GM12874 (cell line): Measurements from ENCODE around the gene CAPNS2.

ENCODE experiments used
- TF ChIP-seq, protein P1 (sequence below): IDR thresholded peaks from 2 replicates; pipeline ENCODE4 v1.5.1; 2011; ENCODE audit warnings: low read depth, mild to moderate bottlenecking, control low read depth, low read length, moderate library complexity; ENCODE audit not compliant: insufficient read depth

Gene CAPNS2

DNA sequence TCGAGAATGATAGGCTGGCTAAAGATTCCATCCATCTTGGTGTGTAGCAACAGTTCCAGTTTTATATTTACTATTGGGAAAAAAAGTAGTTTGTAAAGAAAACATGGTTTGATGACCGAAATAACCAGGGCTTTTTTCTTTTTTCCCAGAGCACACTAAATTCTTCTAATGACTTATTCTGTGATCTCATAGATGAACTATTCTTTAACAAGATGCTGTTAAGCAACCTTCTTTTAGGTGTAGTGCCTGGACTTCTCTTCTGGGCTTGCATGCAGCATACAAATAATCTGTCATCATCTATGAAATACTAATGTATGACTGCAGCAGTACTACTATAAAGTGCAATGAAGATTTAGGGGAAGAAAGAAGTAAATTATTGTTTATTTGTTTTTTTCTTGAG, 11.0 kb upstream of the CAPNS2 start:
- TF ChIP-seq, protein P1, sequence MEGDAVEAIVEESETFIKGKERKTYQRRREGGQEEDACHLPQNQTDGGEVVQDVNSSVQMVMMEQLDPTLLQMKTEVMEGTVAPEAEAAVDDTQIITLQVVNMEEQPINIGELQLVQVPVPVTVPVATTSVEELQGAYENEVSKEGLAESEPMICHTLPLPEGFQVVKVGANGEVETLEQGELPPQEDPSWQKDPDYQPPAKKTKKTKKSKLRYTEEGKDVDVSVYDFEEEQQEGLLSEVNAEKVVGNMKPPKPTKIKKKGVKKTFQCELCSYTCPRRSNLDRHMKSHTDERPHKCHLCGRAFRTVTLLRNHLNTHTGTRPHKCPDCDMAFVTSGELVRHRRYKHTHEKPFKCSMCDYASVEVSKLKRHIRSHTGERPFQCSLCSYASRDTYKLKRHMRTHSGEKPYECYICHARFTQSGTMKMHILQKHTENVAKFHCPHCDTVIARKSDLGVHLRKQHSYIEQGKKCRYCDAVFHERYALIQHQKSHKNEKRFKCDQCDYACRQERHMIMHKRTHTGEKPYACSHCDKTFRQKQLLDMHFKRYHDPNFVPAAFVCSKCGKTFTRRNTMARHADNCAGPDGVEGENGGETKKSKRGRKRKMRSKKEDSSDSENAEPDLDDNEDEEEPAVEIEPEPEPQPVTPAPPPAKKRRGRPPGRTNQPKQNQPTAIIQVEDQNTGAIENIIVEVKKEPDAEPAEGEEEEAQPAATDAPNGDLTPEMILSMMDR: no peak

DNA sequence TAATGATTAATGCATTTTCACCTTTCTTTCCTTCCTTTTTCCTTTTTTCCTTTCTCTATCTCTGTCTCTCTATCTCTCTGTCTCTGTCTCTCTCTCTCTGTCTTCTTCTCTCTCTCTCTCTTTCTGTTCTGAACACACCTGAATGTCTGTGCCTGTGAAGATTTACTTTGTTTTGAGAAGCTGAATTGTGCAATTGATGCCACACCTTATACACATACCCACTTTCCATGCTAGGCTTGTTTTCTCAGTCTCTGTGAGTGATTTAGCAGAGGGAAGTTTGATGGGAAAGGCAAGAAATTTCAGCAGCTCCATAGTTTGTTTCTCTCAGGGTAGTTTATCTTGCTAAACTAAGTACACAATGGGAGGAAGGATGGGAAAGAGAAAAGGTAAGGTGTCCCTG, 9.3 kb upstream of the CAPNS2 start:
- TF ChIP-seq, protein P1: no peak

DNA sequence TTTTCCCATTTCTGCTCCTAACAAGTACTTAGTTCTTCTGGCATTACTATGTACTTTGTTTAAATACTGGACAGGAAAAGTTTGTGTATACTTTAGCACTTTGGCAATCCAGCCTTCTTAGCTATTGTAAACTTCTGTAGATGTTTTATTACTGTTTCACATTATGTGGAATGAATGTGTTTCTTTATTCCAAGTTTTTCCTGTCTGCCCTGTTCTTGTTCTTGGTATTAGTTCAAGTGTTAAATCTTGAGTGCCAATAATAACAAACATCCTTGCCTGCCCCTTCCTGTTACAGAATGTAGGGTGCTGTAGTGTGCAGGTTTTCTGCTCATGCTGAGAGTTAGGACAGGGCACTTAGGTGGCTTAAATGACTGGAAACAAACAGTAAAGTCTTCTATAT, 7.3 kb upstream of the CAPNS2 start:
- TF ChIP-seq, protein P1: no peak

DNA sequence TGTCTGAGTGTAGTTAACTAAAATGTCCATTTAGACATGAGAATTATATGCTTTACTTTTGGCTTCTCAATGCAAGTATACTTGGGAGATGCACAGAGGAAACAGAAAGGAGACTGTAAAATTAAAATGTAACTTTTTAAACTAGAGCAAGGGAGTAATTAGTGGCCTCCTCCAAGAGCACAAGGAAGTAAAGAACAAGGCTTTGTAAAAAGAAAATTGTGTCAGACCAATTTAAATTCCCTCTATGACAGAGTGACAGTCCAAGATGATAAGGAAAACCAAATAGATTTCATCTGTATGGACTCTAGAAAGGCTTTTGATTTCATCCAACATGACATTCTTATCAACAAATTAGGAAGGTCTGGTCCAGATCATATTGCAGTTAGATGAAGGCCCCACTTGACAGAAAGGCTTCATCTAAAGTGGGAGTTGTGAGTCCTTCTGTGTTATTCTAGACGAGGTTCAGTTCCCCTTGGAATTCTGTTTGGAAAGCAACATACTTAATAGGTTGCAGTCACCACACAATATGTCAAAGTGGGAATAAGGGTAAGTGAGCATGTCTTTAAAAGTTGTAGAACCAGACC, 6.5 kb upstream of the CAPNS2 start:
- TF ChIP-seq, protein P1: no peak

DNA sequence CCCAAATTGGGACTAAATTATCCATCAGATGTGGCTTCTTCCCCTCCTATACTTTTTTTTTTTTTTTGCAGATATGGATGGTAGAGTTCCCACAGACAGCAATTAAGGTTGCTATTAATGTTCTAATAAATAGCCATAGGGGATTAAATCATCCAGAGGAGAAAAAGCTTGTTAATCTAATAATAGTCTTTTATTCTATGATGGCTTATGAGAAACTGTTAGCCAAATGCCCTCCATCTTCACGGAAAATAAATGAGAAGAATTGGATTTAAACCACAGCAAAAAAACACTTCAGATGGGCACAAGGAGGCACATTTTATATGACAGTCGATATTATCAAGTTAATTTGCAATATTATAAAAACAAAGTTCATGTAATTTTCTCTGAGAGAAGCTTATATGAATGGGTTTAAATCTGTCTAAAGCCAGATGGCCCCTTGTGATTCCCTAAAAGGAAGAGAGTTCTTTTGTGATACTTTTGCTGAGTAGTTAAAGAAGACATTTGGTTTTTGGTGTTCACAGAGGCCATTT, 5.1 kb upstream of the CAPNS2 start:
- TF ChIP-seq, protein P1: no peak

DNA sequence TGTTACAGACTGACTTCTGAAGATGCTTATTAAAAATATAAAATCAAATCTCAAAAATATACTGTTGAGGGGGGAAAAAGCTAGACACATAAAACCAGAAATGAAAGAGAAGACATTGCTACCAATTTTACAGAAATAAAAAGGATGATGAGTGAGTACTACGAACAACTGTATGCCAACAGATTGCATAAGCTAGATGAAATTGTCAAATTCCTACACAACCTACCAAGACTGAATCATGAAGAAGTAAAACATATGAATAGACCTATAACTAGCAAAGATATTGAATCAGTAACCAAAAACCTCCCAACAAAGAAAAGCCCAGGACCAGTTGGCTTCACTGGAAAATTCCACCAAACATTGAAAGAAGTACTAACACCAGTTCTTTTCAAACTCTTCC, 3.5 kb upstream of the CAPNS2 start:
- TF ChIP-seq, protein P1: no peak

DNA sequence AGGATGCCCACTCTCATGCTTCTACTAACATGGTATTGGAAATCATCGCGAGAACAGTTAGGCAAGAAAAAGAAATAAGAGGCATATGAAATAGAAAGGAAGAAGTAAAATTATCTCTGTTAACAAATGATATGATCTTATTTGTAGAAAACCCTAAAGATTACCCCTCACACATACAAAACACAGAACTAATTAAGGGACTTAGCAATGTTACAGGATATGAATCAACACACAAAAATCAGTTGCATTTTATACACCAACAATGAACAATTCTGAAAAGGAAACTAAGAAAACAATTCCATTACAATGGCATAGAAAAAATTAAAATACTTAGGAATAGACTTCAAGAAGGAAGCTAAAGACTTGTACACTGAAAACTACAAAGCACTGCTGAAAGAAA, 2.7 kb upstream of the CAPNS2 start:
- TF ChIP-seq, protein P1: no peak

DNA sequence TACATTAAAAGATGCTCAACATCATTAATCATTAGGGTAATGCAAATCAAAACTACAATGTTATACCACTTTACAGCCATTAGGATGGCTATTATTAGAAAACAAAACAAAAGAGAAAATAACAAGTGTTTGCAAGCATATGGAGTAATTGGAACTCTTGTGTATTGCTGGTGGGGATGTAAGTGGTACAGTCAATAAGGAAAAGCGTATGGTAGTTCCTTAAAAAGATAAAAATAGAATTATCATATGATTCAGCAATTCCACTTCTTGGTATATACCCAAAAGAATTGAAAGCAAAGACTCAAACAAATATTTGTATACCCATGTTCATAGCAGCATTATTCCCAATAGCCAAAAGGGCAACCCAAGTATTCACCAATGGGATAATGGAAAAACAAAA, 1.4 kb upstream of the CAPNS2 start:
- TF ChIP-seq, protein P1: no peak
